ENCODE measurements around the gene CHST9.

GRCh38 chr18:27064673-27065072, 120.4 kb downstream of the CHST9 start:
- TF ChIP-seq CTCF (conservative IDR thresholded peaks at IDR 0.05) (no peak), EZH2 (IDR thresholded peaks at IDR 0.05; ENCODE audit: low read depth) (no peak)

Measured in PC-9 (cell line).